K562 (cell line): ENCODE measurements around the gene HES5. TPM values are rescaled to one million over a fixed set of nuclear protein-coding genes. Genes with fewer than 3 reads are reported as not detected.

Source experiments
- ATAC-seq: fragments of 200-7000 bp; cut with Tn5 transposase; 3 replicates; pipeline ENCODE4 v1.9.1; 2020; ENCODE audit warnings: moderate library complexity
- BruUV-seq: library from RNA; stranded (reverse); fragments of 400-500 nt; replicated peaks from 2 replicates; lab custom pipeline; 2021; lab: Mats Ljungman, UMichigan
- CTCF ChIA-PET: fragments of 300-600 bp; formaldehyde crosslinking; extraction: SDS; loops from one replicate; lab custom pipeline; 2021; ENCODE audit warnings: low intra/inter-chr PET ratio; lab: Yijun Ruan, JAX
- POLR2A ChIA-PET: fragments of 300-600, 350-650 bp; sonication (Branson Sonifier 250); formaldehyde crosslinking; extraction: SDS; loops from one replicate; lab custom pipeline; 2021; ENCODE audit warnings: antibody characterized with exemption, inconsistent platforms; lab: Yijun Ruan, JAX
- DNase-seq, 4 experiments: peaks; one replicate each; pipeline versions ENCODE4 v3.0.0 to v3.0.0-alpha.2; 2011 to 2018; ENCODE audit warnings: low spot score in 3 of 4, mixed read lengths in 3 of 4; ENCODE audit errors: extremely low read depth in 1 of 4
- FAIRE-seq: peaks from 2 replicates; lab custom pipeline; 2011; peaks lifted over from hg19 to GRCh38; lab: Jason Lieb, UNC
- H2AFZ ChIP-seq: 2 replicates; pipeline ENCODE4 v1.6.0; 2011; ENCODE audit warnings: low read depth, low read length, control low read depth, inconsistent platforms
- H3K27ac ChIP-seq: fragments of 200-600 bp; 3 replicates; pipeline ENCODE4 v1.8.0; 2011; ENCODE audit warnings: low read depth, mild to moderate bottlenecking, control low read depth, inconsistent platforms, low read length, moderate library complexity, mixed read lengths; ENCODE audit errors: extremely low read depth
- H3K27me3 ChIP-seq, 2 experiments: fragments of 300-600 bp in 1 of 2; 2 replicates in 1 of 2; 3 replicates in 1 of 2; pipeline versions ENCODE4 v1.6.0 to v1.8.0; 2011; ENCODE audit warnings: inconsistent platforms in 2 of 2, low read length in 2 of 2, mild to moderate bottlenecking in 1 of 2, mixed read lengths in 1 of 2, moderate library complexity in 1 of 2; ENCODE audit not compliant: control insufficient read depth in 2 of 2, insufficient read depth in 2 of 2
- H3K36me3 ChIP-seq: fragments of 300-600 bp; 3 replicates; pipeline ENCODE4 v1.8.0; 2011; ENCODE audit warnings: mild to moderate bottlenecking, low read length, inconsistent platforms; ENCODE audit not compliant: control insufficient read depth, insufficient read depth
- H3K4me1 ChIP-seq, 2 experiments: fragments of 200-600 bp in 1 of 2; replicated peaks in 1 of 2; 2 replicates in 1 of 2; 3 replicates in 1 of 2; pipeline versions ENCODE4 v1.5.1 to v1.8.0; 2011; ENCODE audit warnings: inconsistent platforms in 2 of 2, low read length in 2 of 2, mild to moderate bottlenecking in 1 of 2, mixed read lengths in 1 of 2, moderate library complexity in 1 of 2; ENCODE audit not compliant: control insufficient read depth in 2 of 2, insufficient read depth in 2 of 2
- H3K4me2 ChIP-seq: 2 replicates; pipeline ENCODE4 v1.6.1; 2011; ENCODE audit warnings: low read length, control low read depth, inconsistent platforms, mixed read lengths; ENCODE audit not compliant: insufficient read depth
- H3K4me3 ChIP-seq: fragments of 200-600 bp; sonication (generic), shearing (Covaris generic); 2 replicates; pipeline ENCODE4 v1.5.1; 2016; ENCODE audit warnings: control low read depth, inconsistent platforms
- H3K79me2 ChIP-seq: fragments of 200-600 bp; 3 replicates; pipeline ENCODE4 v1.8.0; 2011; ENCODE audit warnings: low read length, inconsistent platforms; ENCODE audit not compliant: control insufficient read depth, insufficient read depth
- H3K9ac ChIP-seq, 2 experiments: 2 replicates each; pipeline versions ENCODE4 v1.6.0 to v1.6.1; 2011; ENCODE audit warnings: low read depth in 2 of 2, low read length in 2 of 2, control low read depth in 1 of 2, inconsistent platforms in 1 of 2, mild to moderate bottlenecking in 1 of 2, mixed read lengths in 1 of 2; ENCODE audit not compliant: insufficient read depth in 1 of 2
- H3K9me1 ChIP-seq: one replicate; pipeline ENCODE4 v1.6.0; 2011; ENCODE audit warnings: inconsistent platforms, mild to moderate bottlenecking, low read length, moderate library complexity; ENCODE audit not compliant: control insufficient read depth, insufficient read depth
- H3K9me3 ChIP-seq: replicated peaks from 2 replicates; pipeline ENCODE4 v1.5.1; 2011; ENCODE audit warnings: low read depth, low read length, inconsistent platforms; ENCODE audit not compliant: control insufficient read depth, insufficient read depth
- H4K20me1 ChIP-seq: replicated peaks from 2 replicates; pipeline ENCODE4 v1.6.1; 2011; ENCODE audit warnings: low read length, inconsistent platforms, mixed read lengths; ENCODE audit not compliant: control insufficient read depth, insufficient read depth
- NELFE ChIP-seq: IDR thresholded peaks from 2 replicates; pipeline ENCODE4 v1.6.1; 2011; ENCODE audit warnings: mild to moderate bottlenecking; ENCODE audit not compliant: insufficient read depth, insufficient read length
- RBBP5 ChIP-seq: fragments of 200-600 bp; sonication (generic); IDR thresholded peaks from 2 replicates; pipeline ENCODE4 v1.6.1; 2012; ENCODE audit warnings: borderline replicate concordance, mild to moderate bottlenecking, low read length, control low read depth, inconsistent platforms; ENCODE audit not compliant: insufficient read depth, poor library complexity, severe bottlenecking
- YY1 ChIP-seq, 3 experiments: IDR thresholded peaks; 2 replicates each; pipeline ENCODE4 v1.6.1; 2011; ENCODE audit warnings: low read length in 2 of 3, mild to moderate bottlenecking in 2 of 3, moderate library complexity in 2 of 3, borderline replicate concordance in 1 of 3, control low read depth in 1 of 3, low read depth in 1 of 3; ENCODE audit not compliant: insufficient read depth in 3 of 3, insufficient replicate concordance in 2 of 3, control insufficient read depth in 1 of 3, insufficient read length in 1 of 3; ENCODE audit errors: extremely low read depth in 1 of 3
- ZBTB7A ChIP-seq: IDR thresholded peaks from 2 replicates; pipeline ENCODE4 v1.6.1; 2011; ENCODE audit warnings: low read depth, mild to moderate bottlenecking, low read length, moderate library complexity, borderline replicate concordance; ENCODE audit not compliant: control insufficient read depth
- ZNF175 ChIP-seq: fragments of 200-800 bp; sonication (Bioruptor generic); IDR thresholded peaks from 2 replicates; pipeline ENCODE4 v1.6.1; 2016; ENCODE audit warnings: low read depth, mild to moderate bottlenecking, missing genetic modification characterization, missing compliant biosample characterization
- ZNF766 ChIP-seq: fragments of 200-800 bp; sonication (Bioruptor generic); conservative IDR thresholded peaks from 2 replicates; pipeline ENCODE4 v1.6.1; 2016; ENCODE audit warnings: missing genetic modification characterization, missing compliant biosample characterization
- WGBS: fragments of 100-300 bp; shearing (Covaris generic); methylation state at CpG from one replicate; pipeline ENCODE4 v1.1.6; 2016; ENCODE audit warnings: low coverage, mixed read lengths; ENCODE audit not compliant: insufficient coverage; ENCODE audit errors: missing lambda C conversion rate; 5-methylcytosine and 5-hydroxymethylcytosine counted together
- in situ Hi-C: fragments of 300-500 bp; cut with MboI; formaldehyde crosslinking; loops from 4 replicates; pipeline ENCODE4 v1.15.0; 2018; ENCODE audit warnings: inconsistent platforms, mixed read lengths
- intact Hi-C: fragments of 100-400 bp; cut with micrococcal nuclease; formaldehyde crosslinking; loops from 2 replicates; pipeline ENCODE4 v1.14.2; 2022
- polyA plus RNA-seq, 8 experiments: library from polyadenylated mRNA; depleted of rRNA in 4 of 8; stranded (reverse) in 5 of 8; unstranded in 3 of 8; fragments of >200 nt; fragmentation: Nextera tagmentation in 2 of 8; fragmentation: Illumina TruSeq in 1 of 8; extraction: Ambion mirVana in 2 of 8; extraction: Trizol in 1 of 8; gene quantifications; 2 replicates each; pipeline versions ENCODE4 v1.2.1 to v1.2.3, GENCODE V29; 2011 to 2014; ENCODE audit warnings: inconsistent platforms in 1 of 8, missing spikeins in 1 of 8
- total RNA-seq, 7 experiments: library from RNA; depleted of rRNA in 6 of 7; stranded (reverse); fragments of >200 nt in 6 of 7; fragmentation: Illumina TruSeq in 2 of 7; extraction: Trizol in 2 of 7; gene quantifications; 2 replicates each; pipeline versions ENCODE4 v1.2.1 to v1.2.3, GENCODE V29; 2011 to 2021; ENCODE audit warnings: low replicate concordance in 1 of 7
- TF ChIP-seq, protein P1 (sequence below): fragments of 200-800 bp; sonication (Bioruptor generic); IDR thresholded peaks from 2 replicates; pipeline ENCODE4 v1.6.1; 2017; ENCODE audit warnings: missing genetic modification characterization, missing compliant biosample characterization
- TF ChIP-seq, protein P2 (sequence below), 2 experiments: fragments of 250-450 bp in 1 of 2; fragments of 450-650 bp in 1 of 2; sonication (Bioruptor Pico) in 1 of 2; IDR thresholded peaks; 2 replicates each; pipeline versions ENCODE4 v1.6.1 to v1.8.0; 2016 to 2021; ENCODE audit warnings: mild to moderate bottlenecking in 2 of 2, moderate library complexity in 2 of 2, missing compliant biosample characterization in 1 of 2, missing genetic modification characterization in 1 of 2

Gene HES5
- total and polyA plus RNA-seq, 9 of the 15 experiments (the other 6 are each of a cell fraction or from before 2014, with no cell fraction given) = not detected

DNA sequence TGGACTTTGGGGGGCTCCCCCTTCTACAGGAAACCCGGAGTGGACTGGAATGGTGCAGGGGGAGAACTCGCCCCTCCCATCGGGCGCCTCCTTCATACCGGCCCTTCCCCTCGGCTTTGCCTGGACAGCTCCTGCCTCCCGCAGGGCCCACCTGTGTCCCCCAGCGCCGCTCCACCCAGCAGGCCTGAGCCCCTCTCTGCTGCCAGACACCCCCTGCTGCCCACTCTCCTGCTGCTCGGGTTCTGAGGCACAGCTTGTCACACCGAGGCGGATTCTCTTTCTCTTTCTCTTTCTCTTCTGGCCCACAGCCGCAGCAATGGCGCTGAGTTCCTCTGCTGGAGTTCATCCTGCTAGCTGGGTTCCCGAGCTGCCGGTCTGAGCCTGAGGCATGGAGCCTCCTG lies 26.2 kb upstream of the HES5 start, which contains the start of gene TNFRSF14:
TNFRSF14 (plus strand) TSS at position 95 of the 401 bp plus-strand sequence; CDS start at position 389, 294 bp downstream.
- ATAC-seq = peak; percentile 47
- H2AFZ ChIP-seq = peak within 1 kb of the TSS; percentile 86
- peak within 1 kb of the TSS; percentile 25 for H3K4me3 ChIP-seq
- no peaks in the 10 kb centered on the region for H4K20me1 ChIP-seq
- H3K79me2 ChIP-seq = no peaks in the 10 kb centered on the region
- peak within 1 kb of the TSS; percentile 51; the same call in 1 of the 3 replicates for H3K27ac ChIP-seq
- H3K9me3 ChIP-seq = no peaks in the 10 kb centered on the region
- 0 out of 5 replicates have a peak, but pooled peaks cover 0 to 4% of the 10 kb centered on the region in 2 experiments for H3K27me3 ChIP-seq
- peak; percentile 46 for FAIRE-seq
- H3K4me1 ChIP-seq = peaks cover 26 to 82% of the 10 kb centered on the region in 2 experiments
- BruUV-seq = no TSS peak
- in situ Hi-C loops (no loop called here), intact Hi-C loops (no loop called here)
- H3K9ac ChIP-seq = peak within 1 kb of the TSS; percentile 51 to 92; a peak in 3 of 4 replicates
- ChIA-PET CTCF (interaction anchor here (1.4 to 2.7 kb wide), 2 partner anchors 142 to 230 kb away, joined by 7 to 22 read pairs; no protein-coding TSS in a partner anchor), POLR2A (interaction anchor here (0.5 to 1.8 kb wide), 6 partner anchors 9 to 385 kb away, joined by 3 to 8 read pairs (median 3); partner anchors contain the start of gene PRXL2B)
- H3K36me3 ChIP-seq = no peaks in the 10 kb centered on the region
- H3K9me1 ChIP-seq = no peaks in the 10 kb centered on the region
- DNase-seq = peak in 3 of 4 experiments; percentile 42 to 55 (median 52)
- WGBS = 9% methylated on average over 15 of the region's 16 CpGs
- H3K4me2 ChIP-seq = peak within 1 kb of the TSS; percentile 69
- TF ChIP-seq, protein P1, sequence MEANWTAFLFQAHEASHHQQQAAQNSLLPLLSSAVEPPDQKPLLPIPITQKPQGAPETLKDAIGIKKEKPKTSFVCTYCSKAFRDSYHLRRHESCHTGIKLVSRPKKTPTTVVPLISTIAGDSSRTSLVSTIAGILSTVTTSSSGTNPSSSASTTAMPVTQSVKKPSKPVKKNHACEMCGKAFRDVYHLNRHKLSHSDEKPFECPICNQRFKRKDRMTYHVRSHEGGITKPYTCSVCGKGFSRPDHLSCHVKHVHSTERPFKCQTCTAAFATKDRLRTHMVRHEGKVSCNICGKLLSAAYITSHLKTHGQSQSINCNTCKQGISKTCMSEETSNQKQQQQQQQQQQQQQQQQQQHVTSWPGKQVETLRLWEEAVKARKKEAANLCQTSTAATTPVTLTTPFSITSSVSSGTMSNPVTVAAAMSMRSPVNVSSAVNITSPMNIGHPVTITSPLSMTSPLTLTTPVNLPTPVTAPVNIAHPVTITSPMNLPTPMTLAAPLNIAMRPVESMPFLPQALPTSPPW = peak; percentile 40; the same call in 1 of the 2 replicates
- TF ChIP-seq ZNF175 (CRISPR knock-in tag) (0 out of 2 replicates have a peak, but pooled peaks have one; percentile 20), YY1 (IDR thresholded peaks at IDR 0.05; ENCODE audit: borderline replicate concordance in 1 of 3, control insufficient read depth in 1 of 3, extremely low read depth in 1 of 3, insufficient read depth in 3 of 3, insufficient read length in 1 of 3, insufficient replicate concordance in 2 of 3, low read depth in 1 of 3, low read length in 2 of 3) (peak; percentile 26 to 84 (median 68)), ZBTB7A (peak; percentile 57; the same call in 1 of the 2 replicates), NELFE (no peak), ZNF766 (CRISPR knock-in tag) (peak; percentile 49), RBBP5 (peak; percentile 23)
- TF ChIP-seq, protein P2, sequence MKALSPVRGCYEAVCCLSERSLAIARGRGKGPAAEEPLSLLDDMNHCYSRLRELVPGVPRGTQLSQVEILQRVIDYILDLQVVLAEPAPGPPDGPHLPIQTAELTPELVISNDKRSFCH (CRISPR knock-in tag; IDR thresholded peaks at IDR 0.05) = no peak
- TF ChIP-seq, protein P2 (tag; IDR thresholded peaks at IDR 0.05) = peak; percentile 41; the same call in 1 of the 2 replicates
